A673 (cell line): ENCODE data around the gene SPRED1. TPM values are rescaled to one million over a fixed set of nuclear protein-coding genes. Genes with fewer than 3 reads are reported as not detected.

Experiments
- BruUV-seq: library from RNA; stranded (reverse); fragments of 400-500 nt; replicated peaks from 2 replicates; lab custom pipeline; 2021; lab: Mats Ljungman, UMichigan
- CTCF ChIA-PET: fragments of 300-600 bp; sonication (Branson Sonifier 250); formaldehyde crosslinking; loops from one replicate; lab custom pipeline; 2022; ENCODE audit warnings: antibody characterized with exemption; lab: Charles Lee
- POLR2A ChIA-PET: fragments of 300-600 bp; sonication (Branson Sonifier 250); formaldehyde crosslinking; loops from one replicate; lab custom pipeline; 2022; ENCODE audit warnings: antibody characterized with exemption; ENCODE audit not compliant: low non-redundant PET; lab: Charles Lee
- DNase-seq: peaks from one replicate; pipeline ENCODE4 v3.0.0-alpha.2; 2015; ENCODE audit warnings: low spot score
- H3K27ac ChIP-seq: fragments of 200-600 bp; sonication (generic); 2 replicates; pipeline ENCODE4 v1.5.1; 2016; ENCODE audit warnings: mixed run types, low read depth, mild to moderate bottlenecking, mixed read lengths, antibody characterized with exemption, low read length; ENCODE audit not compliant: poor library complexity, severe bottlenecking
- H3K27me3 ChIP-seq: fragments of 200-600 bp; sonication (generic); replicated peaks from 2 replicates; pipeline ENCODE4 v1.6.1; 2017; ENCODE audit warnings: mixed run types, low read depth, mild to moderate bottlenecking, mixed read lengths, antibody characterized with exemption, low read length; ENCODE audit not compliant: insufficient read depth, poor library complexity
- H3K36me3 ChIP-seq: fragments of 200-600 bp; sonication (generic); 2 replicates; pipeline ENCODE4 v1.6.1; 2016; ENCODE audit warnings: mixed run types, mild to moderate bottlenecking, mixed read lengths, antibody characterized with exemption, low read length; ENCODE audit not compliant: insufficient read depth, poor library complexity, severe bottlenecking
- H3K4me1 ChIP-seq: fragments of 200-600 bp; sonication (generic); 2 replicates; pipeline ENCODE4 v1.6.1; 2017; ENCODE audit warnings: mixed run types, mild to moderate bottlenecking, mixed read lengths, antibody characterized with exemption, low read length; ENCODE audit not compliant: insufficient read depth, poor library complexity, severe bottlenecking
- H3K4me3 ChIP-seq: fragments of 200-600 bp; sonication (generic); 2 replicates; pipeline ENCODE4 v1.5.1; 2016; ENCODE audit warnings: low read depth, mixed run types, mild to moderate bottlenecking, mixed read lengths, low read length; ENCODE audit not compliant: poor library complexity, severe bottlenecking
- H3K9me3 ChIP-seq: fragments of 200-600 bp; sonication (generic); 2 replicates; pipeline ENCODE4 v1.6.1; 2016; ENCODE audit warnings: mixed run types, low read depth, mild to moderate bottlenecking, mixed read lengths, antibody characterized with exemption, low read length; ENCODE audit not compliant: poor library complexity, severe bottlenecking
- EZH2 ChIP-seq: fragments of 200-600 bp; sonication (generic); IDR thresholded peaks from 2 replicates; pipeline ENCODE4 v1.6.1; 2017; ENCODE audit warnings: borderline replicate concordance, low read depth, mild to moderate bottlenecking, mixed read lengths, antibody characterized with exemption, low read length; ENCODE audit not compliant: poor library complexity, severe bottlenecking
- intact Hi-C: fragments of 100-400 bp; cut with micrococcal nuclease; formaldehyde crosslinking; loops from one replicate; pipeline ENCODE4 v1.10.0; 2022; ENCODE audit not compliant: unreplicated experiment
- total RNA-seq: library from RNA; stranded (reverse); gene quantifications from 2 replicates; pipeline ENCODE4 v1.2.3, GENCODE V29; 2021
- TF ChIP-seq, protein P1 (sequence below): fragments of 300-800, 200-600 bp; sonication (generic); conservative IDR thresholded peaks from 2 replicates; pipeline ENCODE4 v1.5.1; 2017; ENCODE audit warnings: low read depth, mild to moderate bottlenecking, antibody characterized with exemption, low read length, moderate library complexity, mixed read lengths

Gene SPRED1
- total RNA-seq, 1 experiment from 2014 or later, result 17.3 TPM

- no peaks in the 10 kb centered on the region for H3K4me1 ChIP-seq
- no peak for DNase-seq
- no TSS peak for BruUV-seq
- H3K36me3 ChIP-seq, result no peaks in the 10 kb centered on the region
- peaks cover 13% of the 10 kb centered on the region for H3K27me3 ChIP-seq
- no peak overlapping the region for H3K27ac ChIP-seq
- H3K9me3 ChIP-seq, result no peaks in the 10 kb centered on the region
- no peak for TF ChIP-seq EZH2
- TF ChIP-seq, protein P1, sequence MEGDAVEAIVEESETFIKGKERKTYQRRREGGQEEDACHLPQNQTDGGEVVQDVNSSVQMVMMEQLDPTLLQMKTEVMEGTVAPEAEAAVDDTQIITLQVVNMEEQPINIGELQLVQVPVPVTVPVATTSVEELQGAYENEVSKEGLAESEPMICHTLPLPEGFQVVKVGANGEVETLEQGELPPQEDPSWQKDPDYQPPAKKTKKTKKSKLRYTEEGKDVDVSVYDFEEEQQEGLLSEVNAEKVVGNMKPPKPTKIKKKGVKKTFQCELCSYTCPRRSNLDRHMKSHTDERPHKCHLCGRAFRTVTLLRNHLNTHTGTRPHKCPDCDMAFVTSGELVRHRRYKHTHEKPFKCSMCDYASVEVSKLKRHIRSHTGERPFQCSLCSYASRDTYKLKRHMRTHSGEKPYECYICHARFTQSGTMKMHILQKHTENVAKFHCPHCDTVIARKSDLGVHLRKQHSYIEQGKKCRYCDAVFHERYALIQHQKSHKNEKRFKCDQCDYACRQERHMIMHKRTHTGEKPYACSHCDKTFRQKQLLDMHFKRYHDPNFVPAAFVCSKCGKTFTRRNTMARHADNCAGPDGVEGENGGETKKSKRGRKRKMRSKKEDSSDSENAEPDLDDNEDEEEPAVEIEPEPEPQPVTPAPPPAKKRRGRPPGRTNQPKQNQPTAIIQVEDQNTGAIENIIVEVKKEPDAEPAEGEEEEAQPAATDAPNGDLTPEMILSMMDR, result no peak
- no peak overlapping the region for H3K4me3 ChIP-seq
- intact Hi-C loops, result no loop called here
- POLR2A ChIA-PET, result no interaction called here
- CTCF ChIA-PET, result no interaction called here
These were observed 14.3 kb upstream of the SPRED1 start for GRCh38 chr15:38238311-38238710.

DNA sequence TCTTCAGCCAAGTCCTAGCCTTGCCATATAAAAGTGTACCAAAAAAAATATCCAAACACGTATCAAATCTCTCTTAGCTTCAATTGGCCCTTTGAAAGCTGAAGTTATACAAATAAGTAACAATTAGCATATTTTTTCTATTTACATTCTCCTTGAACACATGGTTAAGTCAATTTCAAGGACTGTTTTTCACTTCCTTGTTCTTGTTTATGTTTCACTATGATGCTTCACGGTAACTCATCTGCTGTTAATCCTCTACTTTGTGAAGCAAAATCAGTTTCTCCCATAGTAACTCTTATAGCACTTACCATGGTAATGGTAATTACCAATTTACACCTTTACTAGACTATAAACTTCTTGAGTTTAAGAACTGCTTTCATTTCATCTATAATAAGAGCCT lies 10.6 kb upstream of the SPRED1 start:
- H3K27ac ChIP-seq, result no peak overlapping the region
- peaks cover 16% of the 10 kb centered on the region for H3K4me1 ChIP-seq
- CTCF ChIA-PET, result no interaction called here
- BruUV-seq, result no TSS peak
- H3K9me3 ChIP-seq, result no peaks in the 10 kb centered on the region
- peaks cover 19% of the 10 kb centered on the region for H3K27me3 ChIP-seq
- H3K4me3 ChIP-seq, result no peak overlapping the region
- POLR2A ChIA-PET, result no interaction called here
- DNase-seq, result no peak
- intact Hi-C loops, result no loop called here
- H3K36me3 ChIP-seq, result no peaks in the 10 kb centered on the region
- TF ChIP-seq, protein P1, result no peak
- no peak for TF ChIP-seq EZH2

DNA sequence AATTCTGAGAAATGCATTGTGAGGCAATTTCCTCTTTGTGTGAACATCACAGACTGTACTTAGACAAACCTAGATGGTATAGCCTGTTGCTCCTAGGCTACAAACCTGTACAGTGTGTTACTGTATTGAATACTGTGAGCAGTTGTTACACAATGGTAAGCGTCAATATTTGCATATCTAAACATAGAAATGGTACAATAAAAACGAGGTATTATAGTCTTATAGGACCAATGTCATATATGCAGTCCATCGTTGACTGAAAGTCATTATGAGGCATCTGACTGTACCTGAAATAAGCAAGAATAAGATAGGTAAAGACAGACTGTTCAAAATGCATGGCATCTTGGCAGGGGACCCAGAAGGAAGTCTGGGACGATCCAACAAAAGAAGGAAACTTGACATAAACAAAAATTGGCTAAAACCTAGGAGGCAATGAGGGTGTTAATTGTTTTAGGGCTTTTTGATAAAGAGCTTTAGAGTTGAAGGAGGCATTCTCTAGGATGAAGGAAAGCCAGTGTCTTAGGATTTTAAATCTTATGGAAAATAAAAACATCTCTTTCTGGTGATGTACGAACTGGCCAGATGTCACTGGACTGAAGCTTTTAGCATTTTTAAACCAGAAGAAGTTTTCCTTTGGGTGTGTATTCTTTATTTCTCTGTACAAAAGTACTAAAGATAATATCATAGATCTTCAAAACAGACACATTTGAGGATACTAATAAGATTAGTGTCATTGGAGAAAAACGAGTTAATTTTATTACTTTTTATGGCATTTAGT lies 9.2 kb upstream of the SPRED1 start:
- intact Hi-C loops, result no loop called here
- no peak overlapping the region for H3K27ac ChIP-seq
- peaks cover 22% of the 10 kb centered on the region for H3K4me1 ChIP-seq
- TF ChIP-seq, protein P1, result no peak
- TF ChIP-seq EZH2, result no peak
- H3K36me3 ChIP-seq, result no peaks in the 10 kb centered on the region
- H3K27me3 ChIP-seq, result peaks cover 22% of the 10 kb centered on the region
- DNase-seq, result no peak
- no TSS peak for BruUV-seq
- H3K9me3 ChIP-seq, result no peaks in the 10 kb centered on the region
- H3K4me3 ChIP-seq, result no peak overlapping the region
- ChIA-PET CTCF (no interaction called here), POLR2A (no interaction called here)
